ENCODE data around the gene PIGU.

- no peak for TF ChIP-seq ZNF652 (CRISPR knock-in tag; IDR thresholded peaks at IDR 0.05; ENCODE audit: borderline replicate concordance, low read depth)
- TF ChIP-seq ZNF543 (CRISPR knock-in tag; IDR thresholded peaks at IDR 0.05) = no peak
- TF ChIP-seq ZNF644 (CRISPR knock-in tag; IDR thresholded peaks at IDR 0.05; ENCODE audit: low read depth) = no peak
- TF ChIP-seq ZNF121 (CRISPR knock-in tag; IDR thresholded peaks at IDR 0.05) = no peak
- TF ChIP-seq ZBTB49 (CRISPR knock-in tag; IDR thresholded peaks at IDR 0.05; ENCODE audit: borderline replicate concordance) = no peak
- no peak for TF ChIP-seq ZNF282 (IDR thresholded peaks at IDR 0.05; ENCODE audit: partially characterized antibody)
- no peak for TF ChIP-seq TCF12 (IDR thresholded peaks at IDR 0.05)
- no peak for TF ChIP-seq TCF12 (CRISPR knock-in tag; IDR thresholded peaks at IDR 0.05)
- no peak for TF ChIP-seq CTCF (CRISPR knock-in tag; IDR thresholded peaks at IDR 0.05)
- no peak for TF ChIP-seq TBP (CRISPR knock-in tag; IDR thresholded peaks at IDR 0.05)
- no peak for TF ChIP-seq SMAD1 (CRISPR knock-in tag; IDR thresholded peaks at IDR 0.05; ENCODE audit: borderline replicate concordance, low read depth)
- no peak for TF ChIP-seq ESRRA (CRISPR knock-in tag; IDR thresholded peaks at IDR 0.05; ENCODE audit: low read depth)
- TF ChIP-seq ZNF3 (CRISPR knock-in tag; IDR thresholded peaks at IDR 0.05) = no peak
- TF ChIP-seq EZH2 (conservative IDR thresholded peaks at IDR 0.05; ENCODE audit: low read depth, low read length) = no peak
- no peak for TF ChIP-seq EEA1 (CRISPR knock-in tag; IDR thresholded peaks at IDR 0.05; ENCODE audit: borderline replicate concordance)
Observed at GRCh38 chr20:34578025-34578424, 98.9 kb downstream of the PIGU start.
